GM21723 (cell line): ENCODE data around the gene CLDN10.
A peak's percentile ranks its signal among the peaks of the same experiment; 100 is the strongest.
"Not testable (repeated sequence)": the region's sequence is repeated elsewhere in the genome, so short reads cannot be mapped to it uniquely, and the experiment has no call there.

ENCODE experiments used
- ATAC-seq: cut with Tn5 transposase; IDR thresholded peaks from one replicate; pipeline ENCODE4 v1.9.1; 2021; ENCODE audit warnings: mild to moderate bottlenecking, moderate library complexity; ENCODE audit not compliant: unreplicated experiment

Gene CLDN10

GRCh38 chr13:95541308-95541707 lies 11.2 kb upstream of the CLDN10 start:
- no peak for ATAC-seq

DNA sequence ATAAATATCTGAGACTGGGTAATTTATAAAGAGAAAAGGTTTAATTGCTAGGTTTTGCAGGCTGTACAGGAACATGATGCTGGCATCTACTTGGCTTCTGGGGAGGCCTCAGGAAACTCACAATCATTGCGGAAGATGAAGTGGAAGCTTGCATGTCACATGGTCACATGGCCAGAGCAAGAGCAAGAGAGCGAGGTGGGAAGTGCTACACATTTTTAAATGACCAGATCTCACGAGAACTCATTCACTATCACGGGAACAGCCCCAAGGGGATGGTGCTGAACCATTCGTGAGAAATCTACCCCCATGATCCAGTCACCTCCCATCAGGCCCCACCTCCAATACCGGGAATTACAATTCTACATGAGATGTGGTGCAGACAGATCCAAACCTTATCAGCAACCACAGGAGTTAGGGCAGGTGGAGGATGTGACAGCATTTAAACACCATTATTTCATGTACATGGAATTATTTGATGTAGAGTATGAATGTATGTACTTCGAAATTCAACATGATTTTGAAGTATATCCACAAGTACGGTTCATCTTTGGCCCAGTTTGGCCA lies 10.5 kb upstream of the CLDN10 start:
- no peak for ATAC-seq

- ATAC-seq = no peak
These were observed 8.2 kb upstream of the CLDN10 start for GRCh38 chr13:95544293-95544692.

- ATAC-seq = no peak
These were observed 5.6 kb upstream of the CLDN10 start for GRCh38 chr13:95546919-95547318.

GRCh38 chr13:95547531-95548167 lies 4.9 kb upstream of the CLDN10 start:
- no peak for ATAC-seq

DNA sequence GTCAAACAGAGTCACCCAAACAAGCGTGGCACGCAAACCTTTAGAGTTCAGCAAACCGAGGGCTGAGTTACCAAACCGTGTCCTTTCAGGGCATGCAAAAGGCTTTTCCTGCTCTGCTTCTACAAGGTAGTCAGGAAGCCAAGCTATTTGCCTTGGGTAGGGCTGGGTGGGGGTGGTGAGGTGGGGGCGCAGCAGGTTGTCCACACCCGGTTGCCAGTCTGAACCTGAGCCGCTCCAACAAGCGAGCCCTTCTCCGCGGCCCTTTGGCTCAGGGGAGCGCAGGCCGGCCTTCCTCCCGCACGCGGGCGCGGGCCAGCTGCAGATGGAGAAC lies 347 bp upstream of the CLDN10 start:
- ATAC-seq = no peak

- ATAC-seq = no peak
These were observed 1.3 kb downstream of the CLDN10 start for GRCh38 chr13:95553581-95554385.

DNA sequence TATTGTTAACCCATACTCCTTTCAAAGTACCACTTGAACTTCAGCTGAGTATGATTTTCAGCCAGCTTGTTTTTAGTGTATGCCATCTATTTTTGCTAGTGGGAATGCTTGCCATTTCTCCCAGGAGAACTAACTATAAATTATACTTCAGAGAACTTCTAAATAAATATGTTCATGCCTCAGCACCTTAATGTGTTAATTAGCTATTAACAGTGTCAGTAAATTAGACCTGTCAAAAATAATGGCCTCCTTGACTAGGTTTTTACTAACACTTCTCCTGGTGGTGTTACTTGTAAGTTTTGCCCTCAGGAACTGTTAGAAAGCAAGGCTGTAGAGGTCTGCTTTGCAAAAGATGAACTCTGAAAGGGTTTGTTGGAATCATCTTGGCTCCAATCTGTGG lies 4.5 kb downstream of the CLDN10 start:
- no peak for ATAC-seq

- no peak for ATAC-seq
These were observed 6.6 kb downstream of the CLDN10 start for GRCh38 chr13:95559100-95559499.

GRCh38 chr13:95560387-95560786 lies 7.9 kb downstream of the CLDN10 start:
- no peak for ATAC-seq

DNA sequence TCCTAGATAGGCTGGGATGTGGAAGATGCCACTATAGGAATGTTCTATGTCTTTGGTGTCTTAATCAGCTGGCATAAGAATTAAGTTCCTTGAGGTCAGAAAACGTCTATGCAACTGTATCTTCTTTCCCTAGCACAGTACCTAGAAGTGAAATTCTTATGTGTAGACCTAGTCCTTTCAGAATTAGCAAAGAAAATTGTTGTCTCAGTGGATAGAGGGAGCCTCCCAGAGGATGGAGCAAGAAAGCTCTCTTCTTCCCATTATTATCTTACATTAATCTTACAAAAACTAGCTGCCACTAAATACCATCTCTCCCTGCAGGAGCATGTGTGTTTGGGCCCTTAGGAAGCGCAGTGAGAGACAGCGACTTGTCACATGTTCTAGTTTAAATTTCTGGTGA lies 11.6 kb downstream of the CLDN10 start:
- no peak for ATAC-seq

DNA sequence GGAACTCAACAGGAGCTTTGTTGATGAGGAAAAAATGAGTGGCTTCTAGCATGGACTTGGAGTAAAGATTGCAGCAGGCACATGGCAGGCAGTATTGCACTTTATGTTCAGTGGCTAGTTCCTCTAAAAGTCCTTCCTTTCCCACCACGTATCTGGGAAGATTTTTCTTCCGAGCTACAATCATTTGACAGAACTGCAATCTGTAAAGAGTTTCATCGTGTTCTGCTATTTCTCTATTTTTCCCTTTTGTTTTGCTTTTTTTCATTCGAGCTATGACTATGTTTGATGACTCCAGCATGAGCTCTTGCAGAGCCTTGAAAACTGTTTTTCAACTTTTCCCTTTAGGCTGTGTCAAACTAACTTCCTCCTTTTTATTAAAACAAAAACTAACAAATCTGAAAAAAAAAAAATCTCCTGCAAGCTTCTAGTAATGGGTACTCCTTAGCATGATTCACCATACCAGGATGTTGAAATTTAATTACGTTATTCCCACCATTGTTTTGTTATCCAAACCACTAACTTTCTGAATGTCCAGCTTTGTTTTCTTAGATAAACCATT lies 12.3 kb downstream of the CLDN10 start:
- no peak for ATAC-seq

DNA sequence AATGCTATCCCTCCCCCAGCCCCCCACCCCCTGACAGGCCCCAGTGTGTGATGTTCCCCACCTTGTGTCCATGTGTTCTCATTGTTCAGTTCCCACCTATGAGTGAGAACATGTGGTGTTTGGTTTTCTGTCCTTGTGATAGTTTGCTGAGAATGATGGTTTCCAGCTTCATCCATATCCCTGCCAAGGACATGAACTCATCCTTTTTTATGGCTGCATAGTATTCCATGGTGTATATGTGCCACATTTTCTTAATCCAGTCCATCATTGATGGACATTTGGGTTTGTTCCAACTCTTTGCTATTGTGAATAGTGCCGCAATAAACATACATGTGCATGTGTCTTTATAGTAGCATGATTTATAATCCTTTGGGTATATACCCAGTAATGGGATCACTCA lies 13.2 kb downstream of the CLDN10 start:
- not testable (repeated sequence) for ATAC-seq

DNA sequence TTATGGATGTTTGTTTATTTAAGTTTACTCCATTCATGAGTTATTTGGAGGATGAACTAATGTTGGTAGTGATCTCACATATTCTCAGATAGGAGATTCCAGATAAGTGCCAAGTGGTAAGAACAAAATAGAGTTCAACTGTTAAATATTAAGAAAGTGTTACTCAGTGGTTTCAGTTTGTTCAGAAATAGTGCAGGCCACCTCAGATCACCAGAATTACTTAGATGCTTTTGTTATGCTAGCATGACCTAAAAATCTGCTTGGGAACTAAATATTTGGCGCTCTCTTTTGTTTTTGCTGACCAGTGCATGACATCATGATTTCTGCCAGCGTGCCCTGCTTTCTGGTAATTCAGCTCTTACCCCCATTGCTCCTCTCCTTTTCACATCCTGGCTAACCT lies 15.6 kb downstream of the CLDN10 start:
- ATAC-seq = no peak

- no peak for ATAC-seq
These were observed 17.5 kb downstream of the CLDN10 start for GRCh38 chr13:95570016-95570415.

DNA sequence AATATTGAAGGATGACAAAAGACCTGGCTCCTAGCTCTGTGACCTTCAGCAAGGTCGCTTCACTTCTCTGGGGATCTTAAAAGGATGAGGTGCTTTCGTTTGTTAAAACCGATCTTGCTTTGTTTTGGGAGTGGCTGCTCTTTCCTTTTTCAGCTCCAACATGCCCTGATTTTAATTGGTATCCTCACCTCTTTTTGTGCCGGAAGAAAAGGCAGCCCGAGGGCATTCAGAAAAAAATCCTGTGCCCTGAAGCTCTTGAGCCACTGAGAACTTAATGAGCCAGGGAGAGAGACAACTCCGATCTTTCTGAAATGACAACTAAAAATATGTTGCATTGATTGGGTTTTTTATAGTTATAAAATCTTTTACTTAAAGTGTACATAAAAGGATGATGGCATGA lies 19.4 kb downstream of the CLDN10 start:
- no peak for ATAC-seq

GRCh38 chr13:95573221-95573620 lies 20.7 kb downstream of the CLDN10 start:
- ATAC-seq = no peak

DNA sequence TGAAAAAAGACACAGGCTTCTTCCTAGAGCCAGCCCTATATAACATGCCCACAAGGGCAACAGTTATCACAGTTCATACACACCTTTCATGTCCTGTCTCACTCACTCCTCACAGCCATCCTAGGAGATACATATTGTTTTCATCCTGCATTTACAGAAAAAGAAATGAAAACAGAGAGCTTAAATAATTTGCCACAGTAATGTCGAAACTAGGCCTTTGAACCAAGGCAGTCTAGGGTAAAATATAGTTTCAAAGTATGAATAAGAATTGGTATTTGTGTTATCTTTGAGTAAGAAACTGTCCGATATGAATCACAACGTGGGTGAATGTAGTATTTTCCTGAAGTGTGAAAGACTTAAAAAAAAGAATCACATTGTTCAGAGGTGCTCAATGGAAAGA lies 26.8 kb downstream of the CLDN10 start:
- peak; percentile 91 for ATAC-seq

DNA sequence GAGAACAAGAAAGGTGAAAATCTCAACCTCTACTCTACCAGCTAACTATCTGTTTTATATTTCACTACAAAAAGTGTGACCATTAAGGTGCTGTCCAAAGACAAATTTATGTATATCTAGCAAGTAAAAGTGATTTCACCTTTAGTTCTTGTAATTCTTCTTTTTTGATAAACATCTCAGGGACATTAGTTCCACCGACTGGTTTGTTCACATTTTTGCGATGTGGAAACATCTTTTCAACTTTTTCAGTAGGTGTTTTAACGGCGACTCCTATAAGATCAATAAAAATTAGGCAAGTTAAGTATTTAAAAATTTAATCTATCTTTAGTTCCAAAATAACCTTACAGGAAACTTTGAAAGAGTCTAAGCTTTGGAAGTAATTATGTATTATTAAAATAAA lies 33.3 kb downstream of the CLDN10 start:
- no peak for ATAC-seq

- no peak for ATAC-seq
These were observed 35.6 kb downstream of the CLDN10 start for GRCh38 chr13:95588134-95588533.

GRCh38 chr13:95588721-95589120 lies 36.2 kb downstream of the CLDN10 start:
- no peak for ATAC-seq

- no peak for ATAC-seq
These were observed 40.9 kb downstream of the CLDN10 start for GRCh38 chr13:95593462-95593861.
